GM18907 (cell line): ENCODE data around the gene AQP6.
"Not testable (repeated sequence)": the region's sequence is repeated elsewhere in the genome, so short reads cannot be mapped to it uniquely, and the experiment has no call there.

Experiments used
- ATAC-seq: cut with Tn5 transposase; IDR thresholded peaks from one replicate; pipeline ENCODE4 v1.9.1; 2021; ENCODE audit warnings: mild to moderate bottlenecking, moderate library complexity; ENCODE audit not compliant: unreplicated experiment

AQP6 gene

DNA sequence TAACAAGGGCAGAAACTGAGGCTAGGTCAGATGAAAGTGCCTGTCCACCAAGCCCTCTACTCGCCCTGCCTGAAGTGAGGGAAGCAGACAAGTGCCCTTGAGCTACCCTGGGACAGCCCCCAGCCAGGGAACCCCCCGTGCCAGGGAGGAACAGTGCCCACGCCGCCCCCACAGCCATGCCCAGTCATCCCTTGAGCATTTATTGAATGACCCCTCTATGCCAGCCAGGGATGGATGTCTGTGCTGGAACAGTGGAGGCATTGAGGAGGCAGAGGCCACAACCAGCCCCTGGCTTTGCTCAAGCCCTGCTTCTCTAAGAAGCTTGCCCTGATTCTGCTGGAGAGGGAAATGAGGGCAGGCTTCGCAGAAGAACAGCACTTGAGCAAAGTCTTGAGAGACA is 3.7 kb upstream of the AQP6 start:
- no peak for ATAC-seq

DNA sequence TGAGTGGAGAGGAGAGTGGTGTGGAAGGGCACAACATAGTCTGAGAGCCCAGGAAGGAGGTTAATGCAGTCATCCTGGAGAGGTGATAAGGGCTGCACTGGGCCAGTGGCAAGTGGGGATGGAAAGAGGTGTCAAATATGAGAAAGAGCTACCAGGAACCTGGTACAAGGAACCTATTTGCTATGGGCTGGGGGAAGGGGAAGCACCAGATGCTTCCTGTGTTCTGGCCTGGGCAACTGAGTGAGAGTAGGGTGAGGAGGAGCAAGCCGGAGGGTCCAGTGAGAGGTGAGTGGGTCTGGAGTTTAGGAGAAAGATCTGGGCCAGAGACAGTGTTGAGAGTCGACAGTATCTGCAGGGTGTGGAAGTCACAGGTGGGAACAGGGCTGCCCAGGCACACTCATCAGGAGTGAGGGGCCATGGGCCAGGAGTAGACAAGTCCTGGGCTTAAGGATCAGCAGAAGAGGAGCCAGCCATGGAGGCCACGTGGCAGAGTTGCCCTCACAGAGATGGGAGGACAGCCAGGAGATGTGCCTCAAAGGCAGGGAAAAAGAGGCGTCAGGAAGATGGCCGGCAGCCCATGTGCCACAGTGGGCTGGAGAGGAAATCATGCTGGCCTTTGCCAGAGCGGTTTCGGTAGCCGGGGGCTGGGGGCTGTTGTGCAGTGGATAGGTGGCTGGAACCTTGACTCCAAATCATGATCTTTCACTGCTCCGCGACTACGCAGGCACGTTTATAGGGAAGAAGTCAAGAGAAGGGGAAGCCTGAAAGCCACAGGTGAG is 2.9 kb upstream of the AQP6 start:
- no peak for ATAC-seq

GRCh38 chr12:49970658-49971057 is 2.1 kb upstream of the AQP6 start:
- ATAC-seq = no peak

GRCh38 chr12:49971141-49971540 is 1.6 kb upstream of the AQP6 start:
- ATAC-seq = no peak

DNA sequence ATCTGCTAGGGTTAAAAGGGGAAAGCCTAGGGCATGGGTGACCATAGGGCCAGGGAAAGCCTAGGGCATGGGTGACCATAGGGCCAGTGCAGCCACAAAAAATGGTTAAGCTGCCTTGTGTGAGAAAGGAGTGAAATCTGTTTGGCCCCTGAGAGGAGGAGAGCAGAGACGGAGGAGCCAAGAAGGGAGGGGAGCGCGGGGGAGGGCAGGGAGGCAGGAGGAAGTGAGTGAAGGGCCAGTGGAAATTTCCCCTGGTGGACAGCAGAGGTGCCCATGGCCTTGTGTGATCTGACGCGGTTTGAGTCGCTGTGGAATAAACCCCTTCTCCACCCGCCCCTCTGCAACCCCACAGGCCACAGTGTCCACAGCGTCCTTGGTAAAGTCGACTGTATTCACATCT is 618 bp upstream of the AQP6 start:
- ATAC-seq = no peak

- ATAC-seq = no peak
Measured at GRCh38 chr12:49973361-49973830, 649 bp downstream of the AQP6 start.

DNA sequence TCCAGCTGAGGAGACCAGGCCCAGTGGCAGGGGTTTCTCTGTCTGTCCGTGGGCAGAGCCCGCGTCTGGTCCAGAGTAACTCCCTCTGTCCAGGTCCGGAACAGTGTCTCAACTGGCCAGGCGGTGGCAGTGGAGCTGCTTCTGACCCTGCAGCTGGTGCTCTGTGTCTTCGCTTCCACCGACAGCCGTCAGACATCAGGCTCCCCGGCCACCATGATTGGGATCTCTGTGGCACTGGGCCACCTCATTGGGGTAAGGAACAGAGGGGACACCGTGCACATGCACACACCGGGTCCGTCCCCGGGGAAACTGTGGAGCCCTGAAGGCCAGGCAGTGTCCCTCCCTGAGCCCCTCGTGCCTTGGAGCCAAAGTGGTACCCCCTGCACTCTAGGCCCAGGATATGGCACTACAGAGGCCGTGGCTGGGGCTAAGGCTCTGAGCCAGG is 1.5 kb downstream of the AQP6 start:
- ATAC-seq = no peak

- ATAC-seq = no peak
Measured at GRCh38 chr12:49974677-49975317, 2.0 kb downstream of the AQP6 start.

- ATAC-seq = no peak
Measured at GRCh38 chr12:49975318-49975761, 2.6 kb downstream of the AQP6 start.

GRCh38 chr12:49976557-49976956 is 3.8 kb downstream of the AQP6 start:
- ATAC-seq = no peak

DNA sequence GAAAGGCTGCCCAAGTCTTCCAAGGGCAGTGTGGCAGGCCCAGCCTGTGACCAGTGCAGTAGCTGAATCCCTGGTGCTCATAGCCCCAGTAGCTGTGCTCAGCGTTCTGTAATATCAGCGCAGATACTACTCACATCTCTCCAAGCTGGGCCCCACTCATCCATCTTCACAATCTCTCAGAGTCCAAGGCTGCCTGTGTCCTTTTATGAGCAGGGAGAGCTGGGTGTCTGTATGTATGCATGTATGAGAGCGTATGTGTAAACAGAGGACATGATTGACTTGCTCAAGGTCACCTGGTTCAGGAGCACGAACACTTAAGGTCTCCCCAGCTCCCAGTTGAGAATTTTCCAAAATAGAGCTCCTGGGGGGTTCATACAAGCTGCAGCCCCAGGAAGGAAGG is 5.4 kb downstream of the AQP6 start:
- ATAC-seq = no peak

GRCh38 chr12:49979016-49979586 is 6.4 kb downstream of the AQP6 start:
- no peak for ATAC-seq

- ATAC-seq = no peak
Measured at GRCh38 chr12:49979791-49980190, 7.0 kb downstream of the AQP6 start.

GRCh38 chr12:49980501-49981349 is 8.0 kb downstream of the AQP6 start:
- no peak for ATAC-seq

- ATAC-seq = no peak
Measured at GRCh38 chr12:49982246-49983087, 9.7 kb downstream of the AQP6 start.

- ATAC-seq = no peak
Measured at GRCh38 chr12:49983892-49984291, 11.1 kb downstream of the AQP6 start.

DNA sequence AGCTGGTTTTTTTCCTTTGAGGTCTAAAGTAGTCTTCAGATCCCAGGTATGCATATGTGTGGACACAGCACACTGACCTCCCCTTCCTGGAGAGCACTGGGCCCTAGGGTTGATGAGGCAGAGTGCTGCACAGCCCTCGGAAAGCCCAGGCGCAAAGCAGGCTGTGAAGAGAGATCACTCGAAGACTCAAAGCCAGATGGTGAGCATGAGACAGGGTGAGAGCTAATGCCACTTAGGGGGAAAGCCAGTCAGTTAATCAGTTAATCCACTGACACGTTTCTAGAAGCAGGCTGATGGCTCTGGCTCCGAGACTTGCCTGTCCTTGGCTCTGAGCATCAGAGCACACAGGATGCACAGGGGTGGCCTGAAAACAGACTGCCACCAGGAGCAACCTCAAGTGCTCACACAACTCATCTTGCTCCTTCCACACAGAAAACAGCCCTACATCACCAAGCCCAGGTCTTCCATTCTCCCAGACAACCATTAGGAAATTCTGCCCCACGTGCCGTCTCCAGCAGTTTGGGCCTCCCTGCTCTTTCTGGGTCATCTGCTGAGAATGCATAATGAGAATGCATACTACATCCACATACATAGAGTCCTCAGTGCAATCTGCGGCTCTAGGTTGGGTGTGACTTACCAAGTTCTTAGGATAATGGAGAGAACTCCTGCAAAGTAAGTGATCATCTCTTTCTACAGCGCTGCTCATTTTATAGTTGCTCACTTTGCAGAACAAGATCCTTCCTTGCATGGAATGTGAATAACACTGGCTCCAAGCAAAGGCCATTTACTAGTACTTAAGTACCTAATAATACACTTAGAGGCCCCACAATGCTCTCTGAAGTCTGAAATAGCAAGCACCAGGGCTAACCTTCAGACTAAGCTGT is 12.0 kb downstream of the AQP6 start:
- ATAC-seq = no peak

DNA sequence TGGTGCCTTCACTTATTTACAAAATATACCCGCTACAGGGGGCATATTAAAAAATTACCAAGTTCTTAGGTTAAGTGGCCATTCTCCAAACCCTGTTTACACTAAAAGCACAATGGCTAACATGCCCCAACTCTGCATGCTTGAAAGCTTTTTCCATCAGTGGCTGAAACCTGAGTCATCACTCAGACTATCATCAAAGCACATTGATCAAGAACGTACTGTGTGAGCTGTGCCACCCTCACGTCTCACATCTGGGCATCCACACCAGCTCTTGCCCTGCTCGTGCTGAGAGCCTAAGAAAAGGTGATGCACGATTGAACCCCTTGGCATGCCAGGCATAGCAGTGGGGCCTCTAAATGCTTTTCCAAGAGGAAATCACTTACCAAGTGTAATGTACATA is 13.2 kb downstream of the AQP6 start:
- no peak for ATAC-seq

- ATAC-seq = not testable (repeated sequence)
Measured at GRCh38 chr12:49986476-49986875, 13.7 kb downstream of the AQP6 start.
